Adrenal gland (tissue), 12 donors: ENCODE data around the gene MROH8. TPM values are rescaled to one million over a fixed set of nuclear protein-coding genes. Genes with fewer than 3 reads are reported as not detected.

Source experiments
- DNase-seq, 7 donors: peaks; one replicate each; pipeline ENCODE4 v3.0.0-alpha.2; 2019 to 2020
- H3K27ac ChIP-seq, 5 donors: fragments of 200-600 bp; sonication (generic) in 4 of 5; 1 replicate in 3 of 5; 2 replicates in 2 of 5; pipeline versions ENCODE4 v1.5.1 to v1.8.0; 2016 to 2020; ENCODE audit warnings: mild to moderate bottlenecking in 1 of 5
- H3K27me3 ChIP-seq: fragments of 200-600 bp; 2 replicates; pipeline ENCODE4 v1.8.0; 2021
- H3K36me3 ChIP-seq, 2 donors: fragments of 200-600 bp; replicated peaks in 1 of 2; 1 replicate in 1 of 2; 2 replicates in 1 of 2; pipeline versions ENCODE4 v1.5.1 to v1.8.0; 2018 to 2022
- H3K4me1 ChIP-seq, 2 donors: fragments of 200-600 bp; replicated peaks in 1 of 2; 1 replicate in 1 of 2; 2 replicates in 1 of 2; pipeline versions ENCODE4 v1.5.1 to v1.8.0; 2018 to 2021
- H3K4me3 ChIP-seq, 4 donors: fragments of 200-600 bp; sonication (generic) in 3 of 4; one replicate each; pipeline ENCODE4 v1.5.1; 2016 to 2018
- H3K9me3 ChIP-seq, 3 donors: fragments of 200-600 bp; sonication (generic) in 1 of 3; replicated peaks in 1 of 3; 1 replicate in 2 of 3; 2 replicates in 1 of 3; pipeline versions ENCODE4 v1.5.1 to v1.8.0; 2016 to 2021
- CTCF ChIP-seq, 6 experiments: fragments of 450-650 bp in 4 of 6; fragments of 200-600 bp in 2 of 6; sonication (generic) in 1 of 6; IDR thresholded peaks; 1 replicate in 5 of 6; 2 replicates in 1 of 6; pipeline versions ENCODE4 v1.5.1 to v1.8.0; 2016 to 2021; ENCODE audit warnings: antibody characterized with exemption in 6 of 6, mild to moderate bottlenecking in 2 of 6, moderate library complexity in 1 of 6
- POLR2A ChIP-seq, 2 donors: fragments of 450-650 bp; IDR thresholded peaks; one replicate each; pipeline ENCODE4 v1.6.1; 2017; ENCODE audit warnings: antibody characterized with exemption in 2 of 2, mild to moderate bottlenecking in 2 of 2, moderate library complexity in 1 of 2
- WGBS, 4 donors: extraction: QIAGEN DNeasy Blood & Tissue Kit in 2 of 4; methylation state at CpG; one replicate each; pipeline versions ENCODE4 v1.1.5 to v1.1.7; 2013 to 2017; 5-methylcytosine and 5-hydroxymethylcytosine counted together
- intact Hi-C, 2 donors: fragments of 100-400 bp; cut with DNase I; formaldehyde crosslinking; loops; one replicate each; pipeline versions ENCODE4 v1.14.1 to v1.15.0; 2022 to 2023
- polyA plus RNA-seq, 3 donors: library from polyadenylated mRNA; stranded (reverse); fragments of 200-250 nt in 2 of 3; fragments of 350-450 nt in 1 of 3; fragmentation: Illumina TruSeq in 1 of 3; extraction: RNeasy Lipid Tissue Mini Kit (QIAGEN cat#74804) in 1 of 3; gene quantifications; one replicate each; pipeline ENCODE4 v1.2.3, GENCODE V29; 2013 to 2014
- total RNA-seq, 9 donors: library from RNA; depleted of rRNA in 4 of 9; stranded (reverse); fragments of >200 nt in 4 of 9; fragments of 120-200 nt in 1 of 9; fragmentation: NEBNext Ultra II Directional in 1 of 9; extraction: Animal tissue kit (Norgen Biotek cat#: 25700) in 1 of 9; gene quantifications; one replicate each; pipeline versions ENCODE4 v1.1.0 to v1.2.4, GENCODE V29; 2013 to 2023
- donor health status: healthy with polysubstance abuse.
- donor health status: Bipolar disorder and iron deficiency.
- donor health status: DM: yes; HTN: yes; CAD: no.
- donor health status: DM: no; HTN: no; CAD: no.
- donor health status: DM: no; HTN: no; CAD: no.
- donor health status: DM: yes; HTN: yes; CAD: no.

The MROH8 gene
- total and polyA plus RNA-seq, 12 donors: 1.3 to 13.8 (median 3.8) TPM

DNA sequence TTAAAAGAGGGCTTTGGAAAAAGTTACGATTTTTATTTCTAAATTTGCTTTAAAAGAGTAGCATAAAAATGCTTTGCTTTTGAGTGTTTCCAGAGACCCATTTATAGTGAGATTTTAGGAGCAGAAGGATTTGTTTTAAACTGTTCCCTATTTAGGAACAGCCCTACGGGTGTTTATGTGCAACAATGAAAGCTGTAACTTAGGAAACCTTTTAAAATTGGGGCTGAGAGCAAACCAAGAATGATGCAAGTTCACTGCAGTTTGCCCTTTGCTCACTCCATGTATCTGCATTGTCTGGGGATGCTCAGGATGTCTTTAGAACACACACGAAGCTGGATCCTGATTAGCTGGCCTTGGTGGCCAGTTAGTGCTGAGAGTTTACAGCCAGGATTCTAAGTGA lies 41.4 kb upstream of the MROH8 start:
- Histone ChIP-seq H3K27ac (no peak overlapping the region), H3K36me3 (peaks cover 0 to 41% of the 10 kb centered on the region in 2 donors), H3K9me3 (no peaks in the 10 kb centered on the region), H3K4me3 (no peak overlapping the region), H3K27me3 (no peaks in the 10 kb centered on the region), H3K4me1 (peaks cover 4 to 27% of the 10 kb centered on the region in 2 donors)
- peak in 1 of 7 donors; percentile 40 for DNase-seq
- TF ChIP-seq POLR2A (IDR thresholded peaks at IDR 0.05) (no peak), CTCF (IDR thresholded peaks at IDR 0.05) (no peak)
- intact Hi-C loops: no loop called here
- WGBS, 4 donors: 65 to 75% (median 73%) methylated on average over 3 of the region's 3 CpGs

DNA sequence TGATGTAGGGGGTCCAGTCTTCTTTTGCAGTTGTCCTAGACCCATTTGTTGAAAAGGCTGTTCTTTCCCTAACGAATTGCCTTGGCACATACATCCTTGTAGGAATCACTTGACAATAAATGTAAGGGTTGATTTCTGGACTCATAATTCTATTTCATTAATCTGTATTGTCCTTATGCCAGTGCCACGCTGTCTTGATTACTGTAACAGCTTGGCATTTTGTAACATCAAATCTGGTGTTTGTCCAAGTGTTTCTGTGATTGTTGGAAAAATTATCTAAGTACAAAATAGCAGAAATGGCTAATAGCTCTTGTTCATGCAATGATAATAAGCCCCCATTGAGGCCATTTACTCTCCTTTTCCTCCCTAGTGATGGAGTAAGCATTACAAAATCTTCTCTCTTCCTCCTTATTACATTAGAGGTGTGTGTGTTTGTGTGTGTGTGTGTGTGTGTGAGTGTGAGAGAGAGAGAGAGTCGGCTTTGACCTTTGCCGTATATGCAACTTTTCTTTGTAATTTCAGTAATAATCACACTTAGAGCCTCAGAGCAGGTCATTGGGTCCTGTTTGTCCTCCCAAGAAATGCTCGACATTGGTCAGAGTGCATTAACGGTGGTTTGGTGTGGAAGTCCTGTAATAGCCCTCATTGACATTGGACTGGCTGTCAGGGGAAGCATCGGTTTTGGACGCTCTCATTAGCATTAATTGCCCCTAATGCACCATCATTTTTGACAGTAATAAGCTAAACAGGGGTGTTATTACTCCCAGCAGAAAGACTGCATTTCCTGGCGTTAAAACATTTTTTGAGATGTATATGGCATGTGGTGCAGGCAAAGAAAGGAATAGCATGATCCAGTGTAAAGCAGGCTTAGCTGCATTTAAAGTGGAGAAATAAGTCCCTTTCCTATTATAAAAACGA lies 40.7 kb upstream of the MROH8 start:
- TF ChIP-seq POLR2A (IDR thresholded peaks at IDR 0.05) (no peak), CTCF (IDR thresholded peaks at IDR 0.05) (no peak)
- DNase-seq: peak in 1 of 7 donors; percentile 25
- 82 to 83% (median 83%) methylated on average over 10 of the region's 10 CpGs for WGBS, 4 donors
- Histone ChIP-seq H3K36me3 (peaks cover 0 to 34% of the 10 kb centered on the region in 2 donors), H3K4me3 (no peak overlapping the region), H3K9me3 (no peaks in the 10 kb centered on the region), H3K27ac (no peak overlapping the region), H3K27me3 (no peaks in the 10 kb centered on the region), H3K4me1 (peaks cover 4 to 23% of the 10 kb centered on the region in 2 donors)
- intact Hi-C loops: no loop called here

DNA sequence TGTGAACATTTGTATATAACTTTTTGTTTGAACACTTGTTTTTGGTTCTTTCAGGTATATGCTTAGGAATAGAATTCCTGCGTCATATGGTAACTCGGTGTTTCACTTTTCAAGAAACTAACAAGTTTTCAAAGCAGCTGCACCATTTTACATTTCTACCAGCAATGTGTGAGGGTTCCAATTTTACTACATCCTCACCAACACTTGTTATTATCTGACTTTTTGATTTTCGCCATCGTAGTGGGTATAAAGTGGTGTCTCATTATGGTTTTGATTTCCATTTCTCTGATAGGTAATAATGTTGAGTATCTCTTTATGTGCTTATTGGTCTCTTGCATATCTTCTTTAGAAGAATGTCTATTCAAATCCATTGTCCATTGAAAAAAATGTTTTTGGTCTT lies 39.6 kb upstream of the MROH8 start:
- Histone ChIP-seq H3K27ac (no peak overlapping the region), H3K9me3 (no peaks in the 10 kb centered on the region), H3K4me1 (peaks cover 4 to 20% of the 10 kb centered on the region in 2 donors), H3K36me3 (peaks cover 0 to 27% of the 10 kb centered on the region in 2 donors), H3K4me3 (no peak overlapping the region), H3K27me3 (no peaks in the 10 kb centered on the region)
- TF ChIP-seq CTCF (IDR thresholded peaks at IDR 0.05) (no peak), POLR2A (IDR thresholded peaks at IDR 0.05) (no peak)
- no peak for DNase-seq
- intact Hi-C loops: no loop called here
- WGBS, 4 donors: 73 to 87% (median 74%) methylated on average over 4 of the region's 4 CpGs

DNA sequence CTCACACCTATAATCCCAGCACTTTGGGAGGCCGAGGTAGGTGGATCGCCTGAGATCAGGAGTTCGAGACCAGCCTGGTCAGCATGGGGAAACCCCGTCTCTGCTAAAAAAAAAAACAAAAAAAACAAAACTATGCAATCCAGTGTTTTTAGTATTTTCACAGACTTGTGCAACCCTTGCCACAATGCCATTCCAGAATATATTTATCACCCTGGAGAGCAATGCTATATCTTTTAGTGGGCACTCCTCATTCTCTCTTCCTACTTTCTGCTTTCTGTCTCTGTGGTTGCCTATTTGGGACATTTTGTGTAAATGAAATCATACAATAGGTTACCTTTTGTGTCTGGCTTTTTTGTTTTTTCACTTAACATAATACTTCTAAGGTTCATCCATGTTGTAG lies 39.1 kb upstream of the MROH8 start:
- Histone ChIP-seq H3K27ac (no peak overlapping the region), H3K36me3 (peaks cover 0 to 27% of the 10 kb centered on the region in 2 donors), H3K9me3 (no peaks in the 10 kb centered on the region), H3K27me3 (no peaks in the 10 kb centered on the region), H3K4me1 (peaks cover 4 to 16% of the 10 kb centered on the region in 2 donors), H3K4me3 (no peak overlapping the region)
- TF ChIP-seq CTCF (IDR thresholded peaks at IDR 0.05) (no peak), POLR2A (IDR thresholded peaks at IDR 0.05) (no peak)
- no peak for DNase-seq
- 93 to 99% (median 96%) methylated on average over 4 of the region's 4 CpGs for WGBS, 4 donors
- intact Hi-C loops: no loop called here
